ENCODE results near the gene HTR5A. TPM values are rescaled to one million over a fixed set of nuclear protein-coding genes. Genes with fewer than 3 reads are reported as not detected.

Gene HTR5A
- total RNA-seq, 1 donor from 2014 or later, result 0.08 TPM

GRCh38 chr7:155084021-155084420, 13.9 kb downstream of the HTR5A start:
- no peak for DNase-seq (ENCODE audit: low spot score)
- Mint-ChIP-seq H3K9me3 (ENCODE audit: unreplicated experiment) (no peaks in the 10 kb centered on the region), H3K4me3 (ENCODE audit: unreplicated experiment) (no peak overlapping the region), H3K4me1 (ENCODE audit: unreplicated experiment) (peaks cover 22% of the 10 kb centered on the region), H3K36me3 (ENCODE audit: low read depth, unreplicated experiment) (peaks cover 8% of the 10 kb centered on the region), H3K27me3 (ENCODE audit: unreplicated experiment) (no peaks in the 10 kb centered on the region), H3K27ac (ENCODE audit: unreplicated experiment) (no peak overlapping the region)
- TF ChIP-seq CTCF (IDR thresholded peaks at IDR 0.05; ENCODE audit: unreplicated experiment), result no peak

GRCh38 chr7:155084969-155085368, 14.8 kb downstream of the HTR5A start:
- H3K9me3 Mint-ChIP-seq (ENCODE audit: unreplicated experiment), result peaks cover 3% of the 10 kb centered on the region
- H3K27ac Mint-ChIP-seq (ENCODE audit: unreplicated experiment), result no peak overlapping the region
- peaks cover 8% of the 10 kb centered on the region for H3K36me3 Mint-ChIP-seq (ENCODE audit: low read depth, unreplicated experiment)
- no peak for DNase-seq (ENCODE audit: low spot score)
- H3K27me3 Mint-ChIP-seq (ENCODE audit: unreplicated experiment), result no peaks in the 10 kb centered on the region
- peaks cover 22% of the 10 kb centered on the region for H3K4me1 Mint-ChIP-seq (ENCODE audit: unreplicated experiment)
- H3K4me3 Mint-ChIP-seq (ENCODE audit: unreplicated experiment), result no peak overlapping the region
- TF ChIP-seq CTCF (IDR thresholded peaks at IDR 0.05; ENCODE audit: unreplicated experiment), result no peak

- Mint-ChIP-seq H3K4me3 (ENCODE audit: unreplicated experiment) (no peak overlapping the region), H3K27me3 (ENCODE audit: unreplicated experiment) (peaks cover 4% of the 10 kb centered on the region), H3K27ac (ENCODE audit: unreplicated experiment) (peak overlapping the region; percentile 20), H3K36me3 (ENCODE audit: low read depth, unreplicated experiment) (no peaks in the 10 kb centered on the region), H3K9me3 (ENCODE audit: unreplicated experiment) (peaks cover 3% of the 10 kb centered on the region), H3K4me1 (ENCODE audit: unreplicated experiment) (peaks cover 21% of the 10 kb centered on the region)
- DNase-seq (ENCODE audit: low spot score), result no peak
- no peak for TF ChIP-seq CTCF (IDR thresholded peaks at IDR 0.05; ENCODE audit: unreplicated experiment)
These were observed 20.6 kb downstream of the HTR5A start for GRCh38 chr7:155090684-155091083.

GRCh38 chr7:155093596-155093995, 23.5 kb downstream of the HTR5A start:
- peaks cover 7% of the 10 kb centered on the region for H3K27me3 Mint-ChIP-seq (ENCODE audit: unreplicated experiment)
- H3K27ac Mint-ChIP-seq (ENCODE audit: unreplicated experiment), result no peak overlapping the region
- peaks cover 17% of the 10 kb centered on the region for H3K4me1 Mint-ChIP-seq (ENCODE audit: unreplicated experiment)
- H3K4me3 Mint-ChIP-seq (ENCODE audit: unreplicated experiment), result no peak overlapping the region
- TF ChIP-seq CTCF (IDR thresholded peaks at IDR 0.05; ENCODE audit: unreplicated experiment), result no peak
- H3K9me3 Mint-ChIP-seq (ENCODE audit: unreplicated experiment), result peaks cover 3% of the 10 kb centered on the region
- no peak for DNase-seq (ENCODE audit: low spot score)
- H3K36me3 Mint-ChIP-seq (ENCODE audit: low read depth, unreplicated experiment), result no peaks in the 10 kb centered on the region

- DNase-seq (ENCODE audit: low spot score), result no peak
- TF ChIP-seq CTCF (IDR thresholded peaks at IDR 0.05; ENCODE audit: unreplicated experiment), result no peak
- H3K36me3 Mint-ChIP-seq (ENCODE audit: low read depth, unreplicated experiment), result no peaks in the 10 kb centered on the region
- H3K4me3 Mint-ChIP-seq (ENCODE audit: unreplicated experiment), result no peak overlapping the region
- H3K9me3 Mint-ChIP-seq (ENCODE audit: unreplicated experiment), result peaks cover 1% of the 10 kb centered on the region
- H3K27me3 Mint-ChIP-seq (ENCODE audit: unreplicated experiment), result peaks cover 7% of the 10 kb centered on the region
- H3K27ac Mint-ChIP-seq (ENCODE audit: unreplicated experiment), result no peak overlapping the region
- peaks cover 17% of the 10 kb centered on the region for H3K4me1 Mint-ChIP-seq (ENCODE audit: unreplicated experiment)
These were observed 24.6 kb downstream of the HTR5A start for GRCh38 chr7:155094636-155095135.

All from endothelial cell (in vitro differentiated cells).